Endothelial cell of umbilical vein (primary cell): ENCODE measurements around the gene TDRD9. TPM values are rescaled to one million over a fixed set of nuclear protein-coding genes. Genes with fewer than 3 reads are reported as not detected.

Experiments
- BruUV-seq: library from RNA; stranded (reverse); fragments of 400-500 nt; replicated peaks from 2 replicates; lab custom pipeline; 2021; lab: Mats Ljungman, UMichigan
- CTCF ChIA-PET: fragments of 300-600, 350-600 bp; sonication (Branson Sonifier 250); formaldehyde crosslinking; loops from one replicate; lab custom pipeline; 2021; ENCODE audit warnings: antibody characterized with exemption, inconsistent platforms; lab: Charles Lee
- POLR2A ChIA-PET: fragments of 300-600, 350-600 bp; sonication (Branson Sonifier 250); formaldehyde crosslinking; loops from one replicate; lab custom pipeline; 2021; ENCODE audit warnings: antibody characterized with exemption, inconsistent platforms; lab: Charles Lee
- DNase-seq: peaks from one replicate; pipeline ENCODE4 v3.0.0-alpha.2; 2011; ENCODE audit warnings: low read depth, low spot score
- FAIRE-seq: peaks from 2 replicates; lab custom pipeline; 2011; peaks lifted over from hg19 to GRCh38; lab: Jason Lieb, UNC
- H2AFZ ChIP-seq: 2 replicates; pipeline ENCODE4 v1.6.0; 2012; ENCODE audit warnings: low read depth, low read length, control low read depth, inconsistent platforms
- H3K27ac ChIP-seq: 2 replicates; pipeline ENCODE4 v1.5.1; 2011; ENCODE audit warnings: low read depth, mild to moderate bottlenecking, control low read depth, low read length, moderate library complexity; ENCODE audit not compliant: insufficient read depth
- H3K27me3 ChIP-seq, 2 experiments: 2 replicates each; pipeline versions ENCODE4 v1.6.0 to v1.6.1; 2011; ENCODE audit warnings: low read length in 2 of 2, mixed read lengths in 1 of 2; ENCODE audit not compliant: control insufficient read depth in 2 of 2, insufficient read depth in 2 of 2
- H3K36me3 ChIP-seq, 2 experiments: 2 replicates in 1 of 2; 3 replicates in 1 of 2; pipeline ENCODE4 v1.5.1; 2011; ENCODE audit warnings: low read length in 2 of 2, mild to moderate bottlenecking in 1 of 2, moderate library complexity in 1 of 2; ENCODE audit not compliant: control insufficient read depth in 2 of 2, insufficient read depth in 2 of 2; ENCODE audit errors: extremely low read depth in 1 of 2
- H3K4me1 ChIP-seq: 3 replicates; pipeline ENCODE4 v1.5.1; 2011; ENCODE audit warnings: mild to moderate bottlenecking, low read length; ENCODE audit not compliant: control insufficient read depth, insufficient read depth; ENCODE audit errors: extremely low read depth
- H3K4me2 ChIP-seq: 2 replicates; pipeline ENCODE4 v1.6.1; 2011; ENCODE audit warnings: low read length, control low read depth, mixed read lengths; ENCODE audit not compliant: insufficient read depth
- H3K4me3 ChIP-seq, 3 experiments: fragments of 200-600 bp in 1 of 3; sonication (generic), shearing (Covaris generic) in 1 of 3; replicated peaks in 1 of 3; 2 replicates each; pipeline ENCODE4 v1.5.1; 2011 to 2016; ENCODE audit warnings: control low read depth in 3 of 3, low read length in 3 of 3, mild to moderate bottlenecking in 2 of 3, inconsistent platforms in 1 of 3, low read depth in 1 of 3, moderate library complexity in 1 of 3; ENCODE audit not compliant: insufficient read depth in 1 of 3
- H3K79me2 ChIP-seq: 2 replicates; pipeline ENCODE4 v1.6.0; 2012; ENCODE audit warnings: low read length, inconsistent platforms; ENCODE audit not compliant: control insufficient read depth, insufficient read depth
- H3K9ac ChIP-seq: replicated peaks from 2 replicates; pipeline ENCODE3; 2011; ENCODE audit warnings: low read length, control low read depth; ENCODE audit not compliant: insufficient read depth; ENCODE audit errors: extremely low read depth
- H3K9me1 ChIP-seq: replicated peaks from 3 replicates; pipeline ENCODE4 v1.6.0; 2011; ENCODE audit warnings: mild to moderate bottlenecking, low read length; ENCODE audit not compliant: control insufficient read depth, insufficient read depth; ENCODE audit errors: extremely low read depth
- H3K9me3 ChIP-seq: replicated peaks from 2 replicates; pipeline ENCODE4 v1.5.1; 2012; ENCODE audit warnings: low read length, inconsistent platforms; ENCODE audit not compliant: control insufficient read depth, insufficient read depth
- H4K20me1 ChIP-seq: replicated peaks from 2 replicates; pipeline ENCODE3; 2011; ENCODE audit warnings: mild to moderate bottlenecking, low read length; ENCODE audit not compliant: control insufficient read depth, insufficient read depth; ENCODE audit errors: extremely low read depth
- CTCF ChIP-seq, 2 donors: IDR thresholded peaks; 1 replicate in 1 of 2; 2 replicates in 1 of 2; pipeline ENCODE4 v1.5.1; 2011; ENCODE audit warnings: low read length in 2 of 2, mild to moderate bottlenecking in 2 of 2, moderate library complexity in 2 of 2, control low read depth in 1 of 2, inconsistent platforms in 1 of 2, low read depth in 1 of 2; ENCODE audit not compliant: insufficient read depth in 1 of 2; ENCODE audit errors: extremely low read depth in 1 of 2
- EZH2 ChIP-seq: IDR thresholded peaks from 2 replicates; pipeline ENCODE4 v1.6.1; 2012; ENCODE audit warnings: borderline replicate concordance, low read depth, mild to moderate bottlenecking, moderate library complexity, low read length, inconsistent platforms; ENCODE audit not compliant: severe bottlenecking
- FOS ChIP-seq: IDR thresholded peaks from 2 replicates; pipeline ENCODE4 v1.6.1; 2011; ENCODE audit warnings: mild to moderate bottlenecking, low read length, moderate library complexity, borderline replicate concordance; ENCODE audit not compliant: insufficient read depth
- GATA2 ChIP-seq: IDR thresholded peaks from 2 replicates; pipeline ENCODE4 v1.7.0; 2011; ENCODE audit warnings: low read depth, mild to moderate bottlenecking, moderate library complexity, mixed read lengths, low read length; ENCODE audit not compliant: insufficient read length, insufficient read depth
- JUN ChIP-seq: IDR thresholded peaks from 2 replicates; pipeline ENCODE4 v1.6.1; 2011; ENCODE audit warnings: borderline replicate concordance, low read depth; ENCODE audit not compliant: insufficient read length, insufficient read depth
- MYC ChIP-seq: IDR thresholded peaks from one replicate; pipeline ENCODE4 v1.6.1; 2011; ENCODE audit warnings: mild to moderate bottlenecking, low read depth, low read length
- POLR2A ChIP-seq: IDR thresholded peaks from 2 replicates; pipeline ENCODE4 v1.6.1; 2012; ENCODE audit warnings: low read depth, mild to moderate bottlenecking, control low read depth, low read length
- POLR2AphosphoS5 ChIP-seq: IDR thresholded peaks from 2 replicates; pipeline ENCODE4 v1.6.1; 2012; ENCODE audit warnings: low read depth, mild to moderate bottlenecking, control low read depth, low read length, moderate library complexity; ENCODE audit not compliant: insufficient read depth
- dilution Hi-C: fragments of 300-500 bp; cut with MboI; formaldehyde crosslinking; loops from one replicate; pipeline ENCODE4 v1.15.0; 2019; ENCODE audit warnings: low sequenced_read_pairs; ENCODE audit not compliant: extremely low pct_ligation_motif_present
- intact Hi-C: fragments of 100-400 bp; cut with micrococcal nuclease; formaldehyde crosslinking; loops from one replicate; pipeline ENCODE4 v1.10.0; 2022
- polyA plus RNA-seq, 4 experiments: library from polyadenylated mRNA; depleted of rRNA in 3 of 4; stranded (reverse) in 3 of 4; unstranded in 1 of 4; fragments of >200 nt; gene quantifications; 2 replicates each; pipeline versions ENCODE4 v1.2.1 to v1.2.3, GENCODE V29; 2011 to 2012; ENCODE audit warnings: missing spikeins in 1 of 4
- total RNA-seq: library from RNA; stranded (reverse); gene quantifications from 2 replicates; pipeline ENCODE4 v1.2.3, GENCODE V29; 2021
- TF ChIP-seq, protein P1 (sequence below): IDR thresholded peaks from 2 replicates; pipeline ENCODE4 v1.6.1; 2011; ENCODE audit not compliant: insufficient read depth, insufficient read length

TDRD9 gene
- total and polyA plus RNA-seq, 2 donors (not counting 3 experiments of a cell fraction or from before 2014, with no cell fraction given) = 0.52 to 1.4 TPM

GRCh38 chr14:103891667-103892215, 36.5 kb upstream of the TDRD9 start:
- H3K4me3 ChIP-seq = no peak overlapping the region
- H3K27ac ChIP-seq = no peak overlapping the region
- FAIRE-seq (no peak), DNase-seq (no peak)
- H3K9me3 ChIP-seq = no peaks in the 10 kb centered on the region
- dilution Hi-C loops = no loop called here
- H3K4me1 ChIP-seq = peaks cover 7% of the 10 kb centered on the region
- no peaks in the 10 kb centered on the region for H3K9me1 ChIP-seq
- no peaks in the 10 kb centered on the region for H3K36me3 ChIP-seq
- ChIA-PET POLR2A (no interaction called here), CTCF (interaction anchor here (1.6 to 4.3 kb wide), 2 partner anchors 9 to 14 kb away, joined by 3 to 39 read pairs; no protein-coding TSS in a partner anchor)
- H2AFZ ChIP-seq = no peak overlapping the region
- H3K9ac ChIP-seq = no peak overlapping the region
- H3K27me3 ChIP-seq = no peaks in the 10 kb centered on the region
- BruUV-seq = no TSS peak
- no peaks in the 10 kb centered on the region for H4K20me1 ChIP-seq
- no peaks in the 10 kb centered on the region for H3K79me2 ChIP-seq
- H3K4me2 ChIP-seq = no peak overlapping the region
- TF ChIP-seq FOS = no peak
- TF ChIP-seq MYC = no peak
- TF ChIP-seq, protein P1, sequence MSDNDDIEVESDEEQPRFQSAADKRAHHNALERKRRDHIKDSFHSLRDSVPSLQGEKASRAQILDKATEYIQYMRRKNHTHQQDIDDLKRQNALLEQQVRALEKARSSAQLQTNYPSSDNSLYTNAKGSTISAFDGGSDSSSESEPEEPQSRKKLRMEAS = no peak
- TF ChIP-seq CTCF (IDR thresholded peaks at IDR 0.05; ENCODE audit: extremely low read depth in 1 of 2, insufficient read depth in 1 of 2, low read depth in 1 of 2, low read length in 2 of 2) = no peak
- no peak for TF ChIP-seq POLR2A
- no peak for TF ChIP-seq GATA2
- TF ChIP-seq POLR2AphosphoS5 = no peak
- TF ChIP-seq EZH2 = no peak
- no peak for TF ChIP-seq JUN
- intact Hi-C loops = no loop called here
